Activated CD4-positive, CD25-positive, alpha-beta regulatory T cell treated with anti-CD3 and anti-CD28 coated beads, Interleukin-2, amount 50 U/mL, for 16 hours (primary cell): ENCODE measurements around the gene UBAP2.

Experiments used
- DNase-seq: peaks from one replicate; pipeline ENCODE4 v3.0.0-alpha.2; 2020; ENCODE audit warnings: low read depth, low spot score

UBAP2 gene, protein sequence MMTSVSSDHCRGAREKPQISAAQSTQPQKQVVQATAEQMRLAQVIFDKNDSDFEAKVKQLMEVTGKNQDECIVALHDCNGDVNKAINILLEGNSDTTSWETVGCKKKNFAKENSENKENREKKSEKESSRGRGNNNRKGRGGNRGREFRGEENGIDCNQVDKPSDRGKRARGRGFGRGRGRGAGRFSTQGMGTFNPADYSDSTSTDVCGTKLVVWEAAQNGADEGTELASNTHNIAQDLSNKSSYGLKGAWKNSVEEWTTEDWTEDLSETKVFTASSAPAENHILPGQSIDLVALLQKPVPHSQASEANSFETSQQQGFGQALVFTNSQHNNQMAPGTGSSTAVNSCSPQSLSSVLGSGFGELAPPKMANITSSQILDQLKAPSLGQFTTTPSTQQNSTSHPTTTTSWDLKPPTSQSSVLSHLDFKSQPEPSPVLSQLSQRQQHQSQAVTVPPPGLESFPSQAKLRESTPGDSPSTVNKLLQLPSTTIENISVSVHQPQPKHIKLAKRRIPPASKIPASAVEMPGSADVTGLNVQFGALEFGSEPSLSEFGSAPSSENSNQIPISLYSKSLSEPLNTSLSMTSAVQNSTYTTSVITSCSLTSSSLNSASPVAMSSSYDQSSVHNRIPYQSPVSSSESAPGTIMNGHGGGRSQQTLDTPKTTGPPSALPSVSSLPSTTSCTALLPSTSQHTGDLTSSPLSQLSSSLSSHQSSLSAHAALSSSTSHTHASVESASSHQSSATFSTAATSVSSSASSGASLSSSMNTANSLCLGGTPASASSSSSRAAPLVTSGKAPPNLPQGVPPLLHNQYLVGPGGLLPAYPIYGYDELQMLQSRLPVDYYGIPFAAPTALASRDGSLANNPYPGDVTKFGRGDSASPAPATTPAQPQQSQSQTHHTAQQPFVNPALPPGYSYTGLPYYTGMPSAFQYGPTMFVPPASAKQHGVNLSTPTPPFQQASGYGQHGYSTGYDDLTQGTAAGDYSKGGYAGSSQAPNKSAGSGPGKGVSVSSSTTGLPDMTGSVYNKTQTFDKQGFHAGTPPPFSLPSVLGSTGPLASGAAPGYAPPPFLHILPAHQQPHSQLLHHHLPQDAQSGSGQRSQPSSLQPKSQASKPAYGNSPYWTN

DNA sequence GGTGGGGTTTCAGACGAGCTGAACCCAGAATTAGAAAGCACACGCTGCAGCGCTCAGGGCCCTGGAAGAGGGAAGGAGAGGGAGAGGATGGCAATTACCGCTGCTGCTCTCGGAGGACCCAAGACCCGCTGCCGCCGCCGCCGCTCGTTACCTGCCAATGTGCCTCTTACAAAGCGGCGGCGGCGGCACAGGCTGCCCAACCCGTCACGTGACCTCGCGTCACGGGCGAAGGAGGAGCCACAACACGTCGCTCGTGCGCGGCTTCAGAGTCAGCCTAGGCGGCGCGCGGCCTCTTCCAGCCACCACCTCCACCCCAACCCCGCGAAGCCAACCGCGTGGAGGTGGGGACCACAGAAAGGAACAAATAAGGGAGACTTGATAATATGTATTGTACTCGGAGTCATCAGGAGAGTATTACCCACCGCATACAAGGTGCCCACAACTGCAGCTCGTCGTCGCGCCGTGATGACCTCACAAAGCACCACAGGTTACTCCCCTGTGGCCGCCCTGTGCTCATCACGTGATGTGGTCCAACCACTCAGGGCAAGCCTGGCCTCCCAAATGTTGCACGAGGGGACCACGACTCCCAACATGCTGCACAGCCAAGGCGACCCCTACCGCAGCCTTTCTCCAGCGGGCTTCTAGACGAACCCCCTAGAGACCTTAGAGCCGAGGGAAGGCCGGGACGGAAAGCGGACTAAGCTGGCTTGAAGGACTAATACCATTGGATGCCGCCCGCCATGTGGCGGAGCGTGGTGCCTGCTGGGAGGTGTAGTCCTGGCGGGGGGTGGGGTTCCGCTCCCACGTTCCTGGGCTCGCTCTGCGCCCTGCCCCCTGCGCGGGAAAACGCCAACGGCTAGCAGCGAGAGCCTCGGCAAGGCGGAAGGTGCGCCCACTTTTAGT lies at the start of gene UBAP2:
Gene UBAP2, minus strand, starts transcription at position 161 of the 903 bp plus-strand sequence. CDS start 31,739 bp downstream, outside the sequence.
- DNase-seq, result peak; percentile 95

DNA sequence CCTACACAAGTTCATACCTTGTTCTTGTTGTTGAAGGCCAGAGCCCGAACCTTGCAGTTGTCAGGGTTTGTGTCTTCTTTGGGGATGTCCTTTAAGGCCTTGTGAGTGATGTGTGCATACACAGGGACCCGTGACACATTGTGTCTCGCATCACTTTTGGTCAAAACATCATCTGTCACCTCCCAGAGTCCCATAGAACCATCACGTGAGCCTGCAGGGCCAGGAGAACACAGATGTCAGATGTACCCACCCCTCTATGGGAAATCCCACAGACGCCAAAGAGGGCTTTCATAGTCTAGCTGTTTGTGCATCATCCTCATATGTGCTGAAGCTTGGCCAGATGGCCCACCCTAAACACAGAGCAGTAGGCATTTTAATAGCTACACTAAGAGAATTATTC lies 49.6 kb upstream of the UBAP2 start:
- DNase-seq, result no peak

DNA sequence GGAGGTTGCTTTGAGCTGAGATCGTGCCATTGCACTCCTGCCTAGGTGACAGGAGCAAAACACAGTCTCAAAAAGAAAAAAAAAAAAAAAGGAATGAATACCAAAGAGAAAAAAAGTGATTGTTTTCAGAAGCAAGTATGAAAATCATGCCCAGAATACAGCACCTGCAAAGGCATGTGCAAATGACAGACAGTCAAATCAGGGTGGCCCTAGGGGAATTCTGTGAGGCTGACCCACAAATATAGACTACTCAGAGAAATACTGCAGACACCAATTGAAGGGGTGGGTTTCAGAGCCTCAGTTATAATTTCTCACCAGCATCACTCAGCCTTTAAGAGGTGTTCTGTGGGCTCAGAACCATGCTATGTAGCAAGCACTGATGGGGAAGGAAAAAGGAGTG lies 49.2 kb upstream of the UBAP2 start:
- no peak for DNase-seq

DNA sequence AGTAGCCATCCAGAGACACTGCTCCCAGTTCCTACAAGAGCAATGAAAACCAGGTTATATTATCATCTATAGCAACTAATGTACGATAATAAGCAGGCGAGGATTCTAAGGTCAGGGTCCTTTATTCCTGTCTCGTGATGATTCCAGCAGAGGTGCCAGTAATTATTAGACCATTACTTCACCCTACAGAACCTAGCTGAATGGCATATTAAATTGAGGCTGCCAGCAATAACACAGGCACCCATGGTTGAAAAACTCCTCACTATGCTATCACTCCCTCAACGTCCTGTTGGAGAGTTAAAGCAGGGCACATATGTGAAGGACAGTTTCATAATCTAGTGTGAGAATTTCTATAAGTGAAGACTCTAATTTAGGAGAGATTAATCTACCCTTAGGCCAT lies 48.1 kb upstream of the UBAP2 start:
- DNase-seq, result no peak

DNA sequence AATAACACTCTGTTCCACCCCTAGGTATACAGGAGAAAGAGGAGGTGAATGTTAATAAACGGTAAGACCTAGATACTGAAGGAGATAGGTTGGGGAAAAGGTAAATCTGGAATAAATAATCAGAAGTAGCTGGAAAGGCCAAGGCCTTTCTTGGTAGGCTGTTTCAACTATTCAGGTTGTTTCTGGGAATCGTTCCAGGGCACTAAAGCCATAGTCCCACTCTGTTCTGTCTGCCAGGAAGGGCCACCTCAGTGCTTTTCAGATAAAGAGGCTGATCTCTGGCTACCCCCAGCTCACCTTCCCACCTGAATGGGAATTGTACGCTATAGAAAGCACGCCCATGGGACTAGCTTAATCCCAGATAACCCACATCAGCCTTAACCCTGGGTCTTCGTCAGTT lies 44.9 kb upstream of the UBAP2 start:
- DNase-seq, result no peak

DNA sequence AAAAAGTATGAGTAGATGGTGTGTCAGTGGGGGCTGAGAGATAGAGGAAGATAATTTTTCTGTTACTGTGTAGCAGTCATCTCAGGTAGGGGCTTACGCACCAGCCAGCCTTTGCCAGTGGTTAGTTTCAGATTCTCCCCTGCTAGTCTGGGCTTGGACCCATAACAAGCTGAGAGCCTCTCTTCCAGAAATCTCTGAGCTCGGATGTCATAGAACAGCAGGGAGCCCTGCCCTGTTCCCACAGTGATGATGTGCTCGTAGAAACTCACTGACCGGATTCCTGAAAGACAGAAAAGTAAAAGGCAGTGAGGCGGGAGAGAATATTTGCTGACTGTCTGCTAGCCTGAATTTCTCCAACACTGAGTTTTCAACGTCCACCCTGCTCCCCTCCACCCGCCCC lies 40.6 kb upstream of the UBAP2 start:
- DNase-seq, result no peak

DNA sequence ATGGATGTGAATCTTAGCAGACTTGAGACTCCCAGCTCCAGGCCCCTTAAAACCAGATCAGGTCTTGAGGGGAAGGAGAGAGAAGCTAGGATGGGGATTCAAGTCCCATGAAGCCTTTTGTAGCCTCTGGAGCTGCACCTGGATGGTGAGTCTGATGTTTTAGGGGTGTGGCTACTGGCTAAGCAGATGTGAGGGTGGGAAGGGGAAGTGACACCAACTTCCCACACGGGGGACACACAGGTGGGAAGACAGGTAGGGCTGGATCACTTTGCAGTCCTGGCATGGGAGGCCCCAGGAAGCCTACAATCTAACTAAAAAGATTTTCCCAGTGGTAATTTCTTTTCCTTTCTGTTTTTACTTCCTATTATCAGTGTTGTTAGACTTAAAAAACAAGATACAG lies 38.7 kb upstream of the UBAP2 start:
- DNase-seq, result no peak

DNA sequence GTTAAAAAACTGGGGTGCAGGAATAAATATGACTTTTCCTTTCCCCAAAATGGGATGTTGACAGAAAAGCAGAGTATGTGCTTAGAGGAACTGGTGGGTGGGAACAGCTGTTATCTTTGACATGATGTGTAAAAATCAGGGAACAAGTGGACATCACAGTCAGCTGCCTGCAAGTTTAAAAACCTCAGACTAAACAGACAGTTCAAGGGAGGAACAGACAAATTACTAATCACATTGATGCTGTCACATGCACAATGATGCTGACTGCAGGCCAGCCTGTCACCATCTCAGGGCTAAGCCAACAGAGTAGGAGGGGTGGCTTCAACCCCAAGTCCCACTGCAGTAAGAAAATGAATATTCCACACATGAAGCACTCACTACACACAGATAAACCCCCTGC lies 38.2 kb upstream of the UBAP2 start:
- no peak for DNase-seq

DNA sequence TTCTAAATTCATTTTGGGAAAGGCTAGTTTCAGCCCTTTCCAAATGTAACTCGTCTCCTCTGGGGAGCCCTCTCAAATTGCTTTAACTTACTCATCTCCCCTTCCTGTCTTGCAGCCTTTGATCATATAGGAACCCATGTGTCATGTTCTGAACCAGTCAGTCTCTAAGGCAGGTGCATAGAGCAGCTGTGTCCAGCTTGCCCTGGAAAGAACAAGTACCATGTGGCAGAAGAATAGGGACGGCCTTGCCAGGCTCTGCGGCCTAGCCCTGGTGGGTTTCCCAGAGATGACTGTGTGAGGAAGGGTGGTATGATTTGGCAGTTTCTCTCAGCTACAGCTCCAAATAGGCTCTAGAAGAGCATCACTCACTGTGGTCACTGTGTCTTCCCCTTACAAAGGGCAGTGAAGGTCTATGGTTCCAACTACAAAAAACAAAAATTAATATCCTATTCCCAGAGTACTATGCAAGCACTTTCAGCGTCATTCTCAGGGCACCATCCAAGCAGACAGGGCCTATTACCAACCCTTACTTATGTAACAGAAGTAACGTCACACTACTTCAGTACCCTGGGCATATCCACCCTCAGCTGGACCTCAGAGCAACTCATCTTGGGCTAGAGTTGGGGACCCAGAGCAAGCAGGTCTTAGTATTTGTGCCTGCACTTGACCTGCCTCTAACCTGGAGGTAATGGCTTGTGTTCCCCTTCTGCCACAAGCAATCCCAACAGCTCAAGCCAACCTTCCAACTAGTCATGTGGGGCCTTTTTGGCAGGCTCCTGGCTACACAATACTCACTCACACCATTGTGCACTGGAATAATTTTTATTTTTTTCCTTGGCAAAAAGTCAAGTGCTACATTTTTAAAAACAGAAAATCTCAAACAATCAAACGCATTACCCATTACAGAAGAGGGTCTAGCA lies 37.2 kb upstream of the UBAP2 start:
- no peak for DNase-seq

DNA sequence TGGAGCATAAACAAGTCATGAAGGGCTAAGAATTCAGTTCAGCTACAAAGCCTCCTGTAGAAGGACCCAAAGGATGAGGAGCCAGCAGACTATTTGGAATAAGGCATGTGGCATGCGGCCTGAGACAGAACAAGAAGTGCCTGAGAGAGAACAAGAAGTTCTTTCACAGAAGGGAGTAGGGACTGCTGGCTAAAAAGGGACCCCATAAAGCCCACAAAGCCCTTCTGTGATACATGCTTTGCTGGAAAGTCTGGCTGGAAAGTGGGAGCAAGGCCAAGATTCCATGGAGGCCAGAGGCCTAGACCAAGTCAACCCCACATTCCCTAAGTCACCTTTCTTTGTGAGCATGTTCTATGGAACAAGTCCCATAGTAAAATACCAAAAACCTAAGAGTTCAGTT lies 35.9 kb upstream of the UBAP2 start:
- no peak for DNase-seq

DNA sequence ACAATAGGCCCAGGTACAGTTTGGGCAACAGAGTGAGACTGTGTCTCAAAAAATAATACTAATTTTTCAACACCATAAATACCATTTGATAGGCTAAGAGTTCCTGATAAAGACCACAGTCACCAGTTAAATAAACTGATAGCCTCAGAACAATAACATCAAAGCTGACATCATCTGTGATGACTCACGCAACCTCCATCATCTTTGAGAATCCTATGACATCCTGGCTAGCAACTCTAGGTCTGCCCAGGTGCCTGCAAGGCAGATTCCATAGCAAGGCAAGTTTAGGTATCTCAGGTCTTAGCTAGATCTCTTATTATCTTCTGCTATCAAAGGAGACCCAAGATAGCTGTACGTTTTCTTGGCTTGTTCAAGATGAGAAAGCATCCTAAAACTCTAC lies 30.5 kb upstream of the UBAP2 start:
- no peak for DNase-seq

DNA sequence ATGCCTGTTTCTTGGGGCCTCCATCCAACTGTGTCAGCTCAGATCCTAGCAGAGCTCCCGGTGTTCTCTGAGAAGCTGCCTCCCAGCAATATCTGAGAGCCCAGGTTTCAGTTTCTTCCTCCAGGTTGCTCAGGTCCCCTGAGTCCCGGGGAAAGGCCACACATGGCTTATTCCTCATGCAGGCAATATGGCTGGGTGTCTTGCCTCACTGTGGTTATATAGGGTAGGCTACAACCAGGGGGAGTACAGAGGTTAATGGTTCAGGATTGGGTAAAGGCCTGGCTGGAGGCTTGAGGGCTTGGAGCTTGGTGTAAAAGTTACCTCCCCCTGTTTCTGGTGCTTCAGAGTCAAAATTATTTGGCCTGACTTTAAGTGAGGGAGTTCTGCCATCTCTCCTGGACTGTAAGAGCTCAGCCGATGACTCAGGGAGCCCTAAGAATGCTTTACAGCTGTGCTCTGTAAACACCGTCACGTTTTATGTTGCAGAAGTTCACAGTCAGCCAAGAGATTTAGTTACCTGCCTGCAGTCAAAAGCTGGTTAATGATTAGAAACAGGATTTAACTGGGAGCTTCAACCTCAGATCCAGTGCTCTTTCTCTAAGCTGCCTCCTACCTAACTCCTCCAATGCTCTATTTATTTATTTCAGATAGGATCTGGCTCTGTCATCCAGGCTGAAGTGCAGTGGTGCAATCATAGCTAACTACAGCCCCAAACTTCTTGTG lies 24.3 kb upstream of the UBAP2 start:
- no peak for DNase-seq

DNA sequence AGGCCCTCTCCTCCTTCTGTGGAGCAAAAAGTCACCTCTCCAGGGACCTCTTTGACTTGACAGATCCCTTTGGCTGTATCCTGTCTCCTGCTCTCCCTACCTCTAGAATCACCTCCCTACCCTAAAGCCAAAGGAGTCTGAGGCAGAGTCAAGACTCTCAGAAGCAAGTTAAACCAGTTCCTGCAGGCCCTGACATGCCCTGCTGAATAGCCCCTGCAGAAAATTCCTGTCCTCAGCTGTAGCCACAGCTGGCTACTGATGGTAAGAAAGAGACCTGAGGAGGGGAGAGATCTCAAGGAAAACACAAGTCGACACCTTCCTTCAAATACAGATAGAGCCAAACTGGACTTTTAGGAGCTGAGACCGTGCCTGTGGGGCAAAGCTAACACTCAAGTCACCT lies 23.7 kb upstream of the UBAP2 start:
- no peak for DNase-seq

DNA sequence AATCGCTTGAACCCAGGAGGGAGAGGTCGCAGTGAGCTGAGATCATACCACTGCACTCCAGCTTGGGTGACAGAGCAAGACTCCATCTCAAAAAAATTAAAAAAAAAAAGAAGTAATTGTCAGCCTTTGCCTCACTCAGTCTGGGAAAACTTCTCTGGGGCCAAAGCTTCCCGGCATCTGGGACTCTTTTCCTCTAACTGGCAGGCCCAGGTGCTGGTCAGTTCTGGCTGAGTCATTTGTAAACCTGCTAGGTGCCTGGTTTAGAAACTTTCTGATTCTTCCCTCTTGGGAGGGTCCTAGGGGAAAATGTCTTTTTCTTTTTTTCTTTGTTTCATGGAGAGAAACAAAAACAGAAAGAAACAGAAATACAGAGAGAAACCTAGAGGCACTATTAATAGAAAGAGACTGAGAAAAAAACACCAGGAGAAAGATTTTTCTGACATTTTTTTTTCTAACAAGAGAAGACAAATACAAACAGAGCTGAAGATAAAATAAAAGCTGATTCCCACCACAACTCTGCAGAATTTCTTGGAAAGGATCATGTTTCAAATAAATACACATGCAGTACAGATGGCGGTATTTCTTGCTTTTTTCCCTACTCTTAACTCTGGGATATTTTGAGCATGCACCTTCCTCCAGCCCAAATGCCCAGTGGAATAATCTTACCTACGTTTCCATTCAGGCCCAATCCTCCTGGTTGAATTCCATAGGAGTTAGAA lies 22.1 kb upstream of the UBAP2 start:
- no peak for DNase-seq

DNA sequence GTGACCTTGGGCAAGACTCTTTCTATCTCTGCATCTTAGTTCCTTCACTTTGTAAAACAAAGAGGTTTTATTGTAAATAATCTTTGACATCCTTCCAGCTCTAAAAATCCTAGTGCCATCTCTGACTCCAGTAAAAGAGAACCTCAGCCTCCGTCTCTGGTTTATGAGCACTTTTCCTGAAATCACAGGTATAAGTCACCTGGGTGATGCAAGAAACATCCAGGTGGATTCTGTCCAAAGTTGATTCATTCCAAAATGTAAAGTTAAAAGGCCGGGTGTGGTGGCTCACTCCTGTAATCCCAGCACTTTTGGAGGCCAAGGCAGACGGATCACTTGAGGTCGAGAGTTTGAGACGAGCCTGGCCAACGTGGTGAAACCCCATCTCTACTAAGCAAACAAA lies 21.1 kb upstream of the UBAP2 start:
- DNase-seq, result no peak

DNA sequence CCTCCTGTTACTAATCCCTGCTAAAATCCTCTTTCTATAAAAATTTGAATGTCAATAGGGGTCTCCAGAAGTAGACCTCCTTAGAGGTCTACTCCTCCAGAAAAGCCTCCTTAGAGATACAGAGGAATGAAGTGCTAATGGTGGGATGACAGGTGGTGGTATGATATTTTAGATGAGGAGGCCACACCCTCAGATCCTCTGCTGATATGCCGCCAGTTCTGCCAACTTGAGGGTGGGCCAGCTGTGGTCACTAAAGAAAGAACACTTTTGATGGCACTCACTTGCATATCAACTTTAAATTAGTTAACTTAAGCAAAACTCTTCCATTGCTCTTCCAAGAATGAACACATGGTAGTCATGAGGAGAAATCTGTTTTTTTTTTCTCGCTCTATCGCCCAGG lies 16.9 kb upstream of the UBAP2 start:
- DNase-seq, result no peak

DNA sequence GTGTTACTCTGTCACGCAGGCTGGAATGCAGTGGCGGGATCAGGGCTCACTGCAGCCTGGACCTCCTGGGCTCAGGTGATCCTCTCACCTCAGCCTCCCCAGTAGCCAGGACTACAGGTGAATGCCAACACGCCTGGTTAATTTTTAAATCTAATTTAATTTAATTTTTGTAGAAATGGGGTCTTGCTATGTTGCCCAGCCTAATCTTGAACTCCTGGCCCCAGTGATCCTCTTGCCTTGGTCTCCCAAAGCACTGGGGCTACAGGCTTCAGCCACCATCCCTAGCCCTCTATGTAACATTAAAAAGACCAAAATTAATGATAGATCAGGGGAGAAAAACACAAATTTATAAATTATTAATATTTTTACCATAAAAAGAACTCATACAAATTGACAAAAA lies 11.3 kb upstream of the UBAP2 start:
- DNase-seq, result no peak

DNA sequence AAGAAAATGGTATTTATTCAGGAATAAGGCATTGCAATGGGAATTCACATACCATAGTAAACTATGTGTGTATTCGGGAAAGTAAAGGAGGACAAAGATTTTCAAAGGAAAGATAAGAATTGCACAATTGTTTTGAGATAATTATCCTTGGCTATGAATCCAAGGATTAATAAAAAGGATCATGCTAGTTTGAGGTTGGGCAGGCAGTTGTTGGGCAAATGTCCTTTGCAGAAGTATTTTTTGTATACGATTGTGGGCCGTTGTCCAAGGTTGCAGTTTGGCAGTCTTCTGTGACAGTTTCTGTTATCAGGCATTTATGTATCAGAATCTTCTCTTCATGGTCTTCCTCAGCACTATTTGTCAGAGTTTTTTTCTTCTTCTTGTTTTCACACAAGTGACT lies 10.6 kb upstream of the UBAP2 start:
- no peak for DNase-seq
